Stimulated activated CD4-positive, alpha-beta T cell treated with anti-CD3 and anti-CD28 coated beads, Interleukin-2, amount 100 ng/mL, for 4 hours (primary cell): ENCODE measurements around the gene TANC2.
"Not testable (repeated sequence)": the region's sequence is repeated elsewhere in the genome, so short reads cannot be mapped to it uniquely, and the experiment has no call there.

Source experiments
- DNase-seq: peaks from one replicate; pipeline ENCODE4 v3.0.0-alpha.2; 2020; ENCODE audit warnings: low read depth

The TANC2 gene

GRCh38 chr17:62964506-62964905 is 1.5 kb upstream of the TANC2 start:
- no peak for DNase-seq

DNA sequence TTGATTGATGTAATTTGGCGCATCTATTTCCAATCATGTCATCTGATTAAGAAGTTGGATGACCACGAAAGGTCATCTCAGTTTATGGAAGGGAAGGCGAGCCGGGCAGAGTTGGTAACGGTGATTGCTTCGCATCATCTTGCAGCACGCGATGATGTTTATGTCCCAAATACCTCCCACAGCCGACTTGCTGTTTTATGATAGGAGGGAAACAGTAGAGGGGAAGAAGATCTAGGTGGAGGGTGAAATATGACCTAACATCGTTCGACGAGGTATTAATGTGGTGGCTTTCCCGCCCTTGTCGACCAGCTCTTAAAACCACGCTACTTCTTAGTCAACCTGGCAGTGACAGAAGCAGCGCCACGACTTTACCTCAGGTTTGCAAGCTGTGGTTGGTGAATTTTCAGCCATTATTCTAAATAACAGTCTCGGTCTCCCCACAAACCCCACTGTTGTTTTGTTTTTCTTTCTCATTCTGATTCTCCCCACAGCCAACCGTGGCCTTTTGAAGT is 805 bp upstream of the TANC2 start:
- DNase-seq, result peak; percentile 5

GRCh38 chr17:62966426-62967204 is 580 bp downstream of the TANC2 start:
- DNase-seq, result peak; percentile 51

DNA sequence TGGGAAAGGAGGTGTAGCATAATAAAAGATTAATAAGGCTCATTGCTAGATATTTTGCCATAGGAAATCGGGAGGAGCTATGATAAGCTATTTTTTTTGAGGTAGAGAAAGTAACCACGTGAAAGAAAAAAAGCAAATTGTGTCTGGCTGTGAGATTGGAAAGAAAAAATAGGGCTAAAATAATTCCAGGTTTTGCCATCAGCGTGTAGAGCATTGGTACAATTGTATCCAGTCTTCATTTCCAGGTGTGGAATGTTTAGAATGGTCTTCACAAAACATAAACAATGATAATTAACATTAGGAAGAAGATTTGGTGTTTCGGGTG is 1.1 kb downstream of the TANC2 start:
- no peak for DNase-seq

DNA sequence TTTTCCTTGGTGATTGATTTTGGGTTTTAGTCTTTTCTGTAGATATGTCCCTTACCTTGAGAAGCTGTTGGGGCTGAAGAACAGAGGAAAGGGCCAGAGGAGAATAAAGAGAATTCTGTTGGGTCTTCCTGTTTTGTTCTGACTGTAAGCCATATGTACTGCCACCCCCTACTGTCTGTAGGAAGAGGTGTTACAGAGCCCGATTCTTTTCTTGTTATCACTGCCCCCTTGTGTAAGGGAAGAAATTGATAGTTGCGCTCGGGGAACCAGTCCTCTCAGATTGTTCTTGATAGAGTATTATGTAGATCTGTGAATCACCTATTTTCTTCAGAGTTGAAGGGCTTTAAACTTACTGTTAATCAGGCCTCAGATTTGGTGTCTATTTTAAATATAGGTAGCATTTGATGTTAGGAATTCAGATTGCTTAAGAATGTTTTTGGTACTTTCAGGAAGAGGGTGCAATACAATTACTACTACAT is 2.4 kb downstream of the TANC2 start:
- DNase-seq, result peak; percentile 51

DNA sequence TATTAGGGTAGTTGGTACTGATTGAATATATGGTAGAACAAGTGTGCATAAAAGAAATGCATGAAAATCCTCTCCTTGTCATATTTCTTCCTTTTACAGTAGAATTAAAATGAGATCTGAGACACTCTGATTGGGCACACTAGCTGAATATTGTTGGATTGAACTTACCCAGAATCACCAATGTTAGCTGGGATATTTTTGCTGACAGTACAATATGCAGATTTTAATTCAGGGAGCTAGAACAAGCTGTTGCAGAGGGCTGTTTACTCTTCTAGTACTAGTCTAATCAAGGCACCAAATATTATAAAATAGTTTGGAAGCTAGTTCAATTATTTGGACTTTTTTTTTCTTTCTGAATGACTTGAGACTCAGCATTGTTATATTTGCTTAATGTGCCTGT is 4.6 kb downstream of the TANC2 start:
- no peak for DNase-seq

GRCh38 chr17:62971853-62972252 is 5.8 kb downstream of the TANC2 start:
- DNase-seq, result no peak

- DNase-seq, result no peak
Measured at GRCh38 chr17:62974788-62975187, 8.8 kb downstream of the TANC2 start.

DNA sequence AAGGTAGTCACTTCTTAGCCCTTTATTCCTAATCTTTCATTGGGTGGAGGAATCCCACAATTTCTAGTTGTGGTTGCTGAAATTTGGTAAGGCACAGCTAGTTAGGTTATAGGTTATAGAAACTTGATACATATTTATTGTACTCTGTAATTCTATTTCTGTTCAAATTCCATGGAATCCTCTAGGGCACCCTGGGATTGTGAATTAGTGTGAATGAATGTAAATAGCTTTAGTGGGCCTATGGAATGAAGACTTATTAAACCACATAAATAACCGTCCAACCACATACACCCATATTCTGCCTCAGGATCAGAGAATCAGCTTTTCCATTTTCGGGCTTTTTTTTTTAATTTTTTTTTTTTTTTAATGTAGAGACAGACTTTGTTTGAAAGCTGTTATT is 9.2 kb downstream of the TANC2 start:
- no peak for DNase-seq

GRCh38 chr17:62976643-62977231 is 10.7 kb downstream of the TANC2 start:
- DNase-seq, result not testable (repeated sequence)

GRCh38 chr17:62980842-62981241 is 14.8 kb downstream of the TANC2 start:
- no peak for DNase-seq

- no peak for DNase-seq
Measured at GRCh38 chr17:62981933-62982332, 15.9 kb downstream of the TANC2 start.

DNA sequence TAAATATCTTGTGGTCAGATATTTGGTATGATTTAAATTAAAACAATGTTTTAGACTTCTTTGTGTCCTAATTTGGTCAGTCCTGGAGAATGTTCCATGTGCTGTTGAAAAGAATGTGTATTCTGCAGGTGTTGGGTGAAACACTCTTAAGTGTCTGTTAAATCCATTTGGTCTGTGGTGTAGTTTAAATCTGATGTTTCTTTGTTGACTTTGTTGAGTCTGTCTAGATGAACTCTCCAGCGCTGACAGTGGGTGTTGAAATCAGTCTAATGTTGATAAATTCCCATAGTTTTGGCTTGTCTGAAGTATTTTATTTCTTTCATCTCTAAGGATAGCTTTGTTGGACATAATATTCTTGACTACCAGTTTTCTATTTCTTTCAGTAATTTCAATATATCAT is 18.8 kb downstream of the TANC2 start:
- DNase-seq, result no peak

- no peak for DNase-seq
Measured at GRCh38 chr17:62986549-62986948, 20.5 kb downstream of the TANC2 start.

GRCh38 chr17:62987136-62987535 is 21.1 kb downstream of the TANC2 start:
- no peak for DNase-seq

DNA sequence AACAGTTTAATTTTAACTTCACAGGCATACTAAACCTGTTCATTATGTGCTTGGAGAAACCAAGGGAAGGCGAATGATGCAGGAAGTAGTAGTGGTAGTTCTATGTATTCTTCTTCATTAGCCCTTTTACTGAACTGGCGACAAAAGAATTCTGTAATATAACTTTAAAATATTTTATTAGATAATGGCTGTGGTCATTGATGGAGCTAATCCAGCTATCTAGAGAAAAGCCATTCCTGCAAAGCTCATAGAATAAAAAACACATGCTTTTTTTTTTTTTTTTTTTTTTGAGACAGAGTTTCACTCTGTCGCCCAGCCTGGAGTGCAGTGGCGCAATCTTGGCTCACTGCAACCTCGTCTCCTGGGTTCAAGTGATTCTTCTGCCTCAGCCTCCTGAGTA is 23.5 kb downstream of the TANC2 start:
- DNase-seq, result no peak

DNA sequence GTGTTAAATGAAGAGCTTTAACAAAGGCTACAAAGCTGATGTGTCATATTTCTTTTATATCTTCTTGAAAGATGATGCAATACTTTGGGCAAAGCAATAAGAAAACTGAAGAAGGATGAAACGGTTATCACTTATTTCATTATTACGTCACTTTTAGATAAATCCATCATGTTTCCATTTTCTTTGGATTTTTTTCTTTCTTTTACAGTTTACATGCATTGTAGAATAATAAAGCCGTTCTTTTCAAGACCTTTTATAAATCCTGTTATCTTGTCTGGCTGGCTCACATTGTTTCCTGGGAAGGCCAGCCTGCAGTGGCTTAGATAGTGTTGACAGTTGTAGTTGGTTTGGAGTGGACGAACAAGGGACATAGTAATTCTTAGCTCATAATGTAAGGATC is 28.9 kb downstream of the TANC2 start:
- DNase-seq, result no peak

DNA sequence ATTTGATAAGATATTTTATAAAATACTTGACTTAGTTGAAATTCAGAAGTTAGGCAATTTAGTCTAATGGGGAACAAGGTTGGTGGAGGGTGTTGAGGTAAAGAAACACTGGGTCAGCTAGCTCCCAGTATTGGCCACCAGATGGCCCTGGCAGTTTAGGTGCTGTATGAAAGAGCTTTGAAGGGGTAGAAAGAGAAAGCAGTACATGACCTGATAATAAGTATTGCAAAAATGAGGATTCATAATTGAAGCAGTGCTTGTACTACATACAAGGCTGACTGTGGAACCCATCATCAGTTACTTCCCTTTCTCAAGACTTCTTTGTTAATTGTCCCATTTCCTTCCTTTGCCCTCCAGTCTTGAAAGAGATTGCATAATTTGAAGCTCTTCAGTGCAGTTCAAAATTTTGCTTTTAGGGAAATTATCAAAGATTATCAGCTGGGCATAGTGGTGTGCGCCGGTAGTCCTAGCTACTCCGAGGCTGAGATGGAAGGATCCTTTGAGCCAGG is 29.4 kb downstream of the TANC2 start:
- DNase-seq, result no peak

DNA sequence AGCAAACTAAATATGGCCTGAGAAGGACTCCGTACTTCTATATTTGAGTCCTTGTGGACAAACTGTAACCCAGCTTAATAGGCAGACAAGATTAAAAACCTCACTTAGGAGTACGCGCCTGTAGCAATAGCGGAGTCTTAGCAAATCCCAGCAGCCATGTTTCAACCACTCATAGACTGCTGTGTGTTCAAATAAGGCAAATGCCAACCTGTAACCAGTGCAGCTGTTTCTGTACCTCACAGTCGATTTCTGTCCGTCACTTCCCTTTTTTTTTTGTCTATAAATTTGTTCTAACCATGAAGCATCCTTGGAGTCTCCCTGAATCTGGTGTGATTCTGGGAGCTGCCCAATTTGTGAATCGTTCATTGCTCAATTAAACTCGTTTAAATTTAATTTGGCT is 30.2 kb downstream of the TANC2 start:
- DNase-seq, result no peak

DNA sequence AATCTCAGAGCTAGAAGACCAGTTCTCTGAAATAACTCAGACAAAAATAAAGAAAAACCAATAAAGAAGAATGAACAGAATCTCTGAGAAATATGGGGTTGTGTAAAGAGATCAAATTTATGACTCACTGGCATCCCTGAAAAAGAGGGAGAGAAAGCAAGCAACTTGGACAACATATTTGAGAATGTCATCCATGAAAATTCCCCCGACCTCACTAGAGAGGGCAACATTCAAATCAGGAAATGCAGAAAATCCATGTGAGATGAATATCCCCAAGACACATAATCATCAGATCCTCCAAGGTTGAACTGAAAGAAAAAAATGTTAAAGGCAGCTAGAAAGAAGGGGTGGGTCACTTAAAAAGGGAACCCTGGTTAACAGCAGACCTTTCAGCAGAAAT is 32.1 kb downstream of the TANC2 start:
- no peak for DNase-seq

DNA sequence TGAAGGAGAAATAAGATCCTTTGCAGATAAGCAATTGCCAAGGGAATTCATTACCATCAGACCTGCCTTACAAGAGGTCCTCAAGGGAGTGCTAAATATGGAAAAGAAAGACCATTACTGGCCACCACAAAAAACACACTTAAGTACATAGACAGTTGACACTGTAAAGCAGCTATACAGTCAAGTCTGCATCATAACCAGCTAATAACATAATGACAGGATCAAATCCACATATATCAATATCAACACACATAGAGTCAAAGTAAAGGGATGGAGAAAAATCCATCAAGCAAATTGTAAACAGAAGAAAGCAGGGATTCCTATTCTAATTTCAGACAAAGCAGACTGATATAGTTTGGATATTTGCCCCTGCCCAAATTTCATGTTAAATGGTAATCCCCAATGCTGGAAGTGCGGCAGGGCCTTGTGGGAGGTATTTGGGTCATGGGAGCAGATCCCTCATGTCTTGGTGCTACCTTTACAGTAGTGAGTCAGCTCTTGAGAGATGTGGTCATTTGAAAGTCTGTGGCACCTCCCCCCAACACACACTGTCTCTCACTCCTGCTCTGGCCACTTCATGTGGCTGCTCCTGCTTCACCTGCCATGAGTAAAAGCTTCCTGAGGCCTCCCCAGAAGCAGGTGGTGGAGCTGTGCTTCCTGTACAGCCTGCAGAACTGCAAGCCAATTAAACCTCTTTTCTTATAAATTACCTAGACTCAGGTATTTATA is 32.8 kb downstream of the TANC2 start:
- DNase-seq, result no peak

DNA sequence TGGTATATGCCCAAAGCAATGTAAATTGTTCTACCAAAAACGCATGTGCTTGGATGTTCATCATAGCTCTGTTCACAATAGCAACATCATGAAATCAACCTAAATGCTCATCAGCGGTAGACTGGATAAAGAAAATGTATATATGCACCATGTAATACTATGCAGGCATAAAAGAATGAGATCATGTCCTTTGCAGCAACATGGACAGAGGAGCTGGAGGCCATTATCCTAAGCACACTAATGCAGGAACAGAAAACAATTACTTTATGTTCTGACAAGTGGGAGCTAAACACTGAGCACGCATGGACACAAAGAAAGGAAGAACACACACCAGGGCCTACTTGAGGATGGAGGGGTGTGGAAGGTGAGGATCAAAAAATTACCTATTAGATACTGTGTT is 33.7 kb downstream of the TANC2 start:
- DNase-seq, result no peak
